AG04450 (cell line): ENCODE measurements around the gene KRT4. TPM values are rescaled to one million over a fixed set of nuclear protein-coding genes. Genes with fewer than 3 reads are reported as not detected.

Experiments
- CTCF ChIA-PET: fragments of 300-600, 350-600 bp; formaldehyde crosslinking; extraction: SDS; loops from one replicate; lab custom pipeline; 2022; ENCODE audit warnings: antibody characterized with exemption, inconsistent platforms; lab: Charles Lee
- POLR2A ChIA-PET: fragments of 350-600 bp; formaldehyde crosslinking; extraction: SDS; loops from one replicate; lab custom pipeline; 2021; ENCODE audit warnings: antibody characterized with exemption, inconsistent platforms; lab: Yijun Ruan, JAX
- DNase-seq: peaks from one replicate; pipeline ENCODE4 v3.0.0-alpha.2; 2011; ENCODE audit warnings: low read depth, low spot score
- H3K27ac ChIP-seq: one replicate; pipeline ENCODE4 v1.5.1; 2012; ENCODE audit warnings: low read depth, low read length, control low read depth
- H3K27me3 ChIP-seq: one replicate; pipeline ENCODE4 v1.6.0; 2012; ENCODE audit warnings: low read length; ENCODE audit not compliant: control insufficient read depth, insufficient read depth
- H3K4me3 ChIP-seq: 2 replicates; pipeline ENCODE4 v1.5.1; 2011; ENCODE audit warnings: mild to moderate bottlenecking, low read depth, low read length, control low read depth
- H3K9me3 ChIP-seq: 2 replicates; pipeline ENCODE4 v1.5.1; 2012; ENCODE audit warnings: low read length; ENCODE audit not compliant: control insufficient read depth, insufficient read depth
- polyA plus RNA-seq: library from polyadenylated mRNA; depleted of rRNA; stranded (reverse); fragments of >200 nt; gene quantifications from 2 replicates; pipeline ENCODE4 v1.2.3, GENCODE V29; 2011; rRNA removed
- small RNA-seq: library from RNA; depleted of rRNA; stranded (forward); fragments of <200 nt; gene quantifications from one replicate; pipeline ENCODE3, GENCODE V24; 2012; ENCODE audit warnings: low read depth; ENCODE audit not compliant: insufficient read length
- TF ChIP-seq, protein P1 (sequence below): IDR thresholded peaks from 2 replicates; pipeline ENCODE4 v1.5.1; 2011; ENCODE audit warnings: low read depth, low read length, control low read depth, inconsistent platforms

KRT4 gene
- polyA plus RNA-seq, 1 experiment, result 0.16 TPM

DNA sequence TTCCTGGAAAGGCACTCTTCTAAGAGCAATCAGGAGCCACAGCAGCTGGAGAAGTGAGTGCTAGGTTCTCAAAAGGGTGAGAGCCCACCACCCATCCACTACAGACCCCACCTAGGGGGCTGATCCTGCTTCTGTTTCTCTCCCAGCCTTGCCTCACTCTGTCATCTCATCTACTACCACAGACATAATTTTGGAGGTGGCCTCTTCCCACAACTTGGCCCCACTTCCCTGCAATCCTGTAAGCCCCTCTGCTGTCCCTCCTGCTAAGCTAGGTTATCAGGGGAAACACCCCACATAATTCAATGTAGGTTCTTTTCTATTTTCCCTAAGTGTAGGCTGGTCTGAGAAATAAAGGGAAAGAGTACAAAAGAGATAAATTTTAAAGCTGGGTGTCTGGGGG, 53.3 kb downstream of the KRT4 start:
- TF ChIP-seq, protein P1, sequence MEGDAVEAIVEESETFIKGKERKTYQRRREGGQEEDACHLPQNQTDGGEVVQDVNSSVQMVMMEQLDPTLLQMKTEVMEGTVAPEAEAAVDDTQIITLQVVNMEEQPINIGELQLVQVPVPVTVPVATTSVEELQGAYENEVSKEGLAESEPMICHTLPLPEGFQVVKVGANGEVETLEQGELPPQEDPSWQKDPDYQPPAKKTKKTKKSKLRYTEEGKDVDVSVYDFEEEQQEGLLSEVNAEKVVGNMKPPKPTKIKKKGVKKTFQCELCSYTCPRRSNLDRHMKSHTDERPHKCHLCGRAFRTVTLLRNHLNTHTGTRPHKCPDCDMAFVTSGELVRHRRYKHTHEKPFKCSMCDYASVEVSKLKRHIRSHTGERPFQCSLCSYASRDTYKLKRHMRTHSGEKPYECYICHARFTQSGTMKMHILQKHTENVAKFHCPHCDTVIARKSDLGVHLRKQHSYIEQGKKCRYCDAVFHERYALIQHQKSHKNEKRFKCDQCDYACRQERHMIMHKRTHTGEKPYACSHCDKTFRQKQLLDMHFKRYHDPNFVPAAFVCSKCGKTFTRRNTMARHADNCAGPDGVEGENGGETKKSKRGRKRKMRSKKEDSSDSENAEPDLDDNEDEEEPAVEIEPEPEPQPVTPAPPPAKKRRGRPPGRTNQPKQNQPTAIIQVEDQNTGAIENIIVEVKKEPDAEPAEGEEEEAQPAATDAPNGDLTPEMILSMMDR, result no peak
- DNase-seq, result no peak
- ChIA-PET POLR2A (no interaction called here), CTCF (no interaction called here)
- H3K4me3 ChIP-seq, result no peak overlapping the region
- H3K27me3 ChIP-seq, result peaks cover 4% of the 10 kb centered on the region
- H3K27ac ChIP-seq, result no peak overlapping the region
- H3K9me3 ChIP-seq, result peaks cover 10% of the 10 kb centered on the region; the same call in 1 of the 2 replicates

DNA sequence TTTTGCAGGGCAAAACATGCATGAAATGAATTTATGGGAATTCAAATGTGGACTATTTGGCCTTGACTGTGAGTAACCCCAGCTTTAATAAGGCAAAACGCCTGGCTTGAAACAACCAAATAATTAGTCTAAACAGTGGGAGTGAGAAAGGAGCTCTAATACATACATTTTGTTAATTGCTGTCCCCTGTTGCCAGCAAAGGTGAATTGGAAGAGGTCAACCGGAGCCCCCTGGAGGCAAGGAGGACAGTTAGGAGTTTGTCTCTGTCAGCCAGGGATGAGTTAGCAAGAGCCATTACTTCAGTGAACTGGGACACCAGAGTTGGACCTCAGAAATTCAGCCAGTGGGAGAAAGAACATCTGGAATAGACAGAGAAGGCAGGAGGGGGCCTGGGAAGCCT, 54.2 kb downstream of the KRT4 start:
- TF ChIP-seq, protein P1, result no peak
- no peak for DNase-seq
- ChIA-PET POLR2A (no interaction called here), CTCF (no interaction called here)
- H3K27ac ChIP-seq, result no peak overlapping the region
- H3K4me3 ChIP-seq, result no peak overlapping the region
- H3K9me3 ChIP-seq, result peaks cover 10% of the 10 kb centered on the region; the same call in 1 of the 2 replicates
- peaks cover 4% of the 10 kb centered on the region for H3K27me3 ChIP-seq

DNA sequence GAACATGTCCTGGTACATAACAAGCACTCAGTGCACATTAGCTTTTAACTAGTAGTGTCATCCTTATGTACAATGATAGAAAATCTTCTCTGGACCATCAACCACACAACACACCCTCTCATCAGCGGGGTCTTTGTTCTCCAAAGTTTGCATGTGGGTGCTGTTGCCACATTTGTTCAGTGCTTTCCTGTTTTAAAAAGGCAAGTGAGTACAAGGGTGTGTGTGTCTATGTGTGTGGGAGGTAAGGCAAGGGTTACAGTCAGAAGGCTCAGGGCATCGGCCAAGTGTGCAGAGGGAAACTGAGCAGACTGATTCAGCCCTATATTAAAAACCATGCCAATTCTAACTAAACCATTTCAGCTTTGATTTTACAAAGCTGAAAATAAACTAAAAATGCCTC, 54.7 kb downstream of the KRT4 start:
- CTCF ChIA-PET, result no interaction called here
- H3K27ac ChIP-seq, result no peak overlapping the region
- no peak for DNase-seq
- peaks cover 4% of the 10 kb centered on the region for H3K27me3 ChIP-seq
- POLR2A ChIA-PET, result no interaction called here
- no peak overlapping the region for H3K4me3 ChIP-seq
- TF ChIP-seq, protein P1, result no peak
- H3K9me3 ChIP-seq, result peaks cover 10% of the 10 kb centered on the region; the same call in 1 of the 2 replicates

DNA sequence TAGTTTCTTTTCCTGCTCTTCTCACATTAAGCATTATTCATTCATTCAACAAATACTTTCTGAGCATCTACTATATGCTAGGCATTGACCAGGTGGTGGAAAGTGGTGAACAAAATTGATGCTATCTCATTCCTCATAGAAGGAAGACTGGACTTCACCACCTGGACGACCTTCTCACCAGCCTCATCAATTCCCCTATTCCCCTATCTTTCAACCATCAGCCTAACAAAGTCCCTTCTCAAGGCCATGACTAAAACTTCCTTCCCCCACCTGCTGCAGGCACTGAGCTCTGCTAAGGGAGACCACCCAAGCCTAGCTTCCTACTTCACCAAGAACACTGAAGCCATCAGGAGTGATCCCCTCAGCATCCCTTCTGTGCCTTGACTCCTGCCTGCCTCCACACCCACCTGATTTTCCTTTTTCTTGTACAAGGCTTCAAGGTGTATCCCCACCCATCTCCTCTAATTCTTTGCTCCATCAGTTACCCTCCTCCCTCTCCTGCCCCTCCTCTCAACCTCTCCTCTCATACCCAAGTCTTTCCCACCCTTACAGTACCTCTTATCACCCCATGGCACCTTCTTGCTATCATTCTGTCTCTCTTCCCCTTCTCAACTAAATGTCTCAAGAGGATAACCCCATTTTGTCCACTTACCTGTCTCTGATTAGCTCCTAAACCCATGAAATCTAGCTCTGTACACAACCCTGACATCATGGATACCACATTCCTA, 56.3 kb downstream of the KRT4 start:
- Histone ChIP-seq H3K4me3 (no peak overlapping the region), H3K27ac (no peak overlapping the region), H3K9me3 (peaks cover 10% of the 10 kb centered on the region; the same call in 1 of the 2 replicates), H3K27me3 (peaks cover 7% of the 10 kb centered on the region)
- TF ChIP-seq, protein P1, result no peak
- no peak for DNase-seq
- ChIA-PET CTCF (interaction anchor here (0.5 kb wide), 1 partner anchor 978 kb away, joined by 4 read pairs; no protein-coding TSS in a partner anchor), POLR2A (no interaction called here)

Small RNA genes within 50 kb of the gene (small RNA-seq; reads per million reads assigned to genes)
- not detected for gene AC107016.2

Other genes starting within 250 kb of the KRT4 start
- not detected in 2 replicates for gene KRT74, start 240.3 kb downstream of the KRT4 start, polyA plus RNA-seq
- not detected in 2 replicates for gene KRT72, start 212.7 kb downstream of the KRT4 start, polyA plus RNA-seq
- not detected in 2 replicates for gene KRT73, start 195.6 kb downstream of the KRT4 start, polyA plus RNA-seq
- not detected in 2 replicates for gene KRT2, start 161.9 kb downstream of the KRT4 start, polyA plus RNA-seq
- not detected in 2 replicates for gene KRT1, start 133.7 kb downstream of the KRT4 start, polyA plus RNA-seq
- not detected in 2 replicates for gene KRT77, start 110.6 kb downstream of the KRT4 start, polyA plus RNA-seq
- gene KRT76, start 36.8 kb downstream of the KRT4 start, polyA plus RNA-seq, result not detected in 2 replicates
- not detected in 2 replicates for gene KRT3, start 18.0 kb downstream of the KRT4 start, polyA plus RNA-seq
- 0.04 TPM in 1 of 2 replicates, not detected in the other for gene KRT79, start 20.2 kb upstream of the KRT4 start, polyA plus RNA-seq
- gene KRT78, start 34.9 kb upstream of the KRT4 start, polyA plus RNA-seq, result not detected in 2 replicates
- 18.2 and 22.1 TPM in 2 replicates for gene KRT8, start 91.0 kb upstream of the KRT4 start, polyA plus RNA-seq
- 71.6 and 85.6 TPM in 2 replicates for gene KRT18, start 135.0 kb upstream of the KRT4 start, polyA plus RNA-seq
- 548 and 645 TPM in 2 replicates for gene EIF4B, start 192.3 kb upstream of the KRT4 start, polyA plus RNA-seq
- gene TNS2, start 235.9 kb upstream of the KRT4 start, polyA plus RNA-seq, result 23.1 and 31.0 TPM in 2 replicates